Endothelial cell of umbilical vein (primary cell): Measurements from ENCODE around the gene ZFX. TPM values are rescaled to one million over a fixed set of nuclear protein-coding genes. Genes with fewer than 3 reads are reported as not detected.

Experiments
- BruUV-seq: library from RNA; stranded (reverse); fragments of 400-500 nt; replicated peaks from 2 replicates; lab custom pipeline; 2021; lab: Mats Ljungman, UMichigan
- CTCF ChIA-PET: fragments of 300-600, 350-600 bp; sonication (Branson Sonifier 250); formaldehyde crosslinking; loops from one replicate; lab custom pipeline; 2021; ENCODE audit warnings: antibody characterized with exemption, inconsistent platforms; lab: Charles Lee
- POLR2A ChIA-PET: fragments of 300-600, 350-600 bp; sonication (Branson Sonifier 250); formaldehyde crosslinking; loops from one replicate; lab custom pipeline; 2021; ENCODE audit warnings: antibody characterized with exemption, inconsistent platforms; lab: Charles Lee
- DNase-seq: peaks from one replicate; pipeline ENCODE4 v3.0.0-alpha.2; 2011; ENCODE audit warnings: low read depth, low spot score
- FAIRE-seq: peaks from 2 replicates; lab custom pipeline; 2011; peaks lifted over from hg19 to GRCh38; lab: Jason Lieb, UNC
- H2AFZ ChIP-seq: 2 replicates; pipeline ENCODE4 v1.6.0; 2012; ENCODE audit warnings: low read depth, low read length, control low read depth, inconsistent platforms
- H3K27ac ChIP-seq: 2 replicates; pipeline ENCODE4 v1.5.1; 2011; ENCODE audit warnings: low read depth, mild to moderate bottlenecking, control low read depth, low read length, moderate library complexity; ENCODE audit not compliant: insufficient read depth
- H3K27me3 ChIP-seq, 2 experiments: 2 replicates each; pipeline versions ENCODE4 v1.6.0 to v1.6.1; 2011; ENCODE audit warnings: low read length in 2 of 2, mixed read lengths in 1 of 2; ENCODE audit not compliant: control insufficient read depth in 2 of 2, insufficient read depth in 2 of 2
- H3K36me3 ChIP-seq, 2 experiments: 2 replicates in 1 of 2; 3 replicates in 1 of 2; pipeline ENCODE4 v1.5.1; 2011; ENCODE audit warnings: low read length in 2 of 2, mild to moderate bottlenecking in 1 of 2, moderate library complexity in 1 of 2; ENCODE audit not compliant: control insufficient read depth in 2 of 2, insufficient read depth in 2 of 2; ENCODE audit errors: extremely low read depth in 1 of 2
- H3K4me1 ChIP-seq: 3 replicates; pipeline ENCODE4 v1.5.1; 2011; ENCODE audit warnings: mild to moderate bottlenecking, low read length; ENCODE audit not compliant: control insufficient read depth, insufficient read depth; ENCODE audit errors: extremely low read depth
- H3K4me2 ChIP-seq: 2 replicates; pipeline ENCODE4 v1.6.1; 2011; ENCODE audit warnings: low read length, control low read depth, mixed read lengths; ENCODE audit not compliant: insufficient read depth
- H3K4me3 ChIP-seq, 3 experiments: fragments of 200-600 bp in 1 of 3; sonication (generic), shearing (Covaris generic) in 1 of 3; replicated peaks in 1 of 3; 2 replicates each; pipeline ENCODE4 v1.5.1; 2011 to 2016; ENCODE audit warnings: control low read depth in 3 of 3, low read length in 3 of 3, mild to moderate bottlenecking in 2 of 3, inconsistent platforms in 1 of 3, low read depth in 1 of 3, moderate library complexity in 1 of 3; ENCODE audit not compliant: insufficient read depth in 1 of 3
- H3K79me2 ChIP-seq: 2 replicates; pipeline ENCODE4 v1.6.0; 2012; ENCODE audit warnings: low read length, inconsistent platforms; ENCODE audit not compliant: control insufficient read depth, insufficient read depth
- H3K9ac ChIP-seq: replicated peaks from 2 replicates; pipeline ENCODE3; 2011; ENCODE audit warnings: low read length, control low read depth; ENCODE audit not compliant: insufficient read depth; ENCODE audit errors: extremely low read depth
- H3K9me1 ChIP-seq: replicated peaks from 3 replicates; pipeline ENCODE4 v1.6.0; 2011; ENCODE audit warnings: mild to moderate bottlenecking, low read length; ENCODE audit not compliant: control insufficient read depth, insufficient read depth; ENCODE audit errors: extremely low read depth
- H3K9me3 ChIP-seq: replicated peaks from 2 replicates; pipeline ENCODE4 v1.5.1; 2012; ENCODE audit warnings: low read length, inconsistent platforms; ENCODE audit not compliant: control insufficient read depth, insufficient read depth
- H4K20me1 ChIP-seq: replicated peaks from 2 replicates; pipeline ENCODE3; 2011; ENCODE audit warnings: mild to moderate bottlenecking, low read length; ENCODE audit not compliant: control insufficient read depth, insufficient read depth; ENCODE audit errors: extremely low read depth
- EZH2 ChIP-seq: IDR thresholded peaks from 2 replicates; pipeline ENCODE4 v1.6.1; 2012; ENCODE audit warnings: borderline replicate concordance, low read depth, mild to moderate bottlenecking, moderate library complexity, low read length, inconsistent platforms; ENCODE audit not compliant: severe bottlenecking
- FOS ChIP-seq: IDR thresholded peaks from 2 replicates; pipeline ENCODE4 v1.6.1; 2011; ENCODE audit warnings: mild to moderate bottlenecking, low read length, moderate library complexity, borderline replicate concordance; ENCODE audit not compliant: insufficient read depth
- MYC ChIP-seq: IDR thresholded peaks from one replicate; pipeline ENCODE4 v1.6.1; 2011; ENCODE audit warnings: mild to moderate bottlenecking, low read depth, low read length
- POLR2A ChIP-seq: IDR thresholded peaks from 2 replicates; pipeline ENCODE4 v1.6.1; 2012; ENCODE audit warnings: low read depth, mild to moderate bottlenecking, control low read depth, low read length
- POLR2AphosphoS5 ChIP-seq: IDR thresholded peaks from 2 replicates; pipeline ENCODE4 v1.6.1; 2012; ENCODE audit warnings: low read depth, mild to moderate bottlenecking, control low read depth, low read length, moderate library complexity; ENCODE audit not compliant: insufficient read depth
- dilution Hi-C: fragments of 300-500 bp; cut with MboI; formaldehyde crosslinking; loops from one replicate; pipeline ENCODE4 v1.15.0; 2019; ENCODE audit warnings: low sequenced_read_pairs; ENCODE audit not compliant: extremely low pct_ligation_motif_present
- intact Hi-C: fragments of 100-400 bp; cut with micrococcal nuclease; formaldehyde crosslinking; loops from one replicate; pipeline ENCODE4 v1.10.0; 2022
- polyA plus RNA-seq, 4 experiments: library from polyadenylated mRNA; depleted of rRNA in 3 of 4; stranded (reverse) in 3 of 4; unstranded in 1 of 4; fragments of >200 nt; gene quantifications; 2 replicates each; pipeline versions ENCODE4 v1.2.1 to v1.2.3, GENCODE V29; 2011 to 2012; ENCODE audit warnings: missing spikeins in 1 of 4
- total RNA-seq: library from RNA; stranded (reverse); gene quantifications from 2 replicates; pipeline ENCODE4 v1.2.3, GENCODE V29; 2021
- TF ChIP-seq, protein P1 (sequence below): IDR thresholded peaks from 2 replicates; pipeline ENCODE4 v1.6.1; 2011; ENCODE audit not compliant: insufficient read depth, insufficient read length
- TF ChIP-seq, protein P2 (sequence below), 2 donors: IDR thresholded peaks; 1 replicate in 1 of 2; 2 replicates in 1 of 2; pipeline ENCODE4 v1.5.1; 2011; ENCODE audit warnings: low read length in 2 of 2, mild to moderate bottlenecking in 2 of 2, moderate library complexity in 2 of 2, control low read depth in 1 of 2, inconsistent platforms in 1 of 2, low read depth in 1 of 2; ENCODE audit not compliant: insufficient read depth in 1 of 2; ENCODE audit errors: extremely low read depth in 1 of 2

ZFX gene
- total and polyA plus RNA-seq, 2 donors (not counting 3 experiments of a cell fraction or from before 2014, with no cell fraction given), result 11.4 to 34.1 TPM

DNA sequence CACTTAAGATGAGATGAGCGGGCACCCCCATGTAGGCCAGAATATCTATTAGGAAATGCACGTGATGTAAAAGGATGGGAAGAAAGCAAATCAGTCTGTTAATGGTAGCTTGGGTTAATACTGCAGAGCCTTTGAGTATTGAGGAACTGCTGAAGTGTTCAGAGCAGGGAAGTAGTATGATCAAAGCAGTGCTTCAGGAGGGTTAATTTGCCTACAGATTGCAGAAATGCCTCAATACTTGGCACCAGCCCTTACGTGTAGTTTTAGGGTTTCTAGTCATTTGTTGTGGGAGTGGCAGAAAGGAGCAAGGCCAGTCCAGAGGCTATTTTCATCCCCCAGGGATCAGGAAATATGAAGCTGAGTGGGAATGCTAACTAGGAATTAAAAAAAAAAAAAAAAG is 19.7 kb downstream of the ZFX start:
- Histone ChIP-seq H3K79me2 (peaks cover 87% of the 10 kb centered on the region), H3K9me3 (no peaks in the 10 kb centered on the region), H3K36me3 (peaks cover 0 to 2% of the 10 kb centered on the region in 2 experiments), H3K4me3 (no peak overlapping the region), H3K4me1 (no peaks in the 10 kb centered on the region), H3K9me1 (no peaks in the 10 kb centered on the region), H2AFZ (no peak overlapping the region), H3K4me2 (no peak overlapping the region), H3K27ac (no peak overlapping the region), H4K20me1 (no peaks in the 10 kb centered on the region), H3K27me3 (no peaks in the 10 kb centered on the region), H3K9ac (no peak overlapping the region)
- ChIA-PET CTCF (no interaction called here), POLR2A (no interaction called here)
- no peak for FAIRE-seq
- DNase-seq, result no peak
- no peak for TF ChIP-seq FOS
- no peak for TF ChIP-seq POLR2AphosphoS5
- no peak for TF ChIP-seq POLR2A
- no peak for TF ChIP-seq MYC
- no peak for TF ChIP-seq EZH2
- TF ChIP-seq, protein P1, sequence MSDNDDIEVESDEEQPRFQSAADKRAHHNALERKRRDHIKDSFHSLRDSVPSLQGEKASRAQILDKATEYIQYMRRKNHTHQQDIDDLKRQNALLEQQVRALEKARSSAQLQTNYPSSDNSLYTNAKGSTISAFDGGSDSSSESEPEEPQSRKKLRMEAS, result no peak
- TF ChIP-seq, protein P2, sequence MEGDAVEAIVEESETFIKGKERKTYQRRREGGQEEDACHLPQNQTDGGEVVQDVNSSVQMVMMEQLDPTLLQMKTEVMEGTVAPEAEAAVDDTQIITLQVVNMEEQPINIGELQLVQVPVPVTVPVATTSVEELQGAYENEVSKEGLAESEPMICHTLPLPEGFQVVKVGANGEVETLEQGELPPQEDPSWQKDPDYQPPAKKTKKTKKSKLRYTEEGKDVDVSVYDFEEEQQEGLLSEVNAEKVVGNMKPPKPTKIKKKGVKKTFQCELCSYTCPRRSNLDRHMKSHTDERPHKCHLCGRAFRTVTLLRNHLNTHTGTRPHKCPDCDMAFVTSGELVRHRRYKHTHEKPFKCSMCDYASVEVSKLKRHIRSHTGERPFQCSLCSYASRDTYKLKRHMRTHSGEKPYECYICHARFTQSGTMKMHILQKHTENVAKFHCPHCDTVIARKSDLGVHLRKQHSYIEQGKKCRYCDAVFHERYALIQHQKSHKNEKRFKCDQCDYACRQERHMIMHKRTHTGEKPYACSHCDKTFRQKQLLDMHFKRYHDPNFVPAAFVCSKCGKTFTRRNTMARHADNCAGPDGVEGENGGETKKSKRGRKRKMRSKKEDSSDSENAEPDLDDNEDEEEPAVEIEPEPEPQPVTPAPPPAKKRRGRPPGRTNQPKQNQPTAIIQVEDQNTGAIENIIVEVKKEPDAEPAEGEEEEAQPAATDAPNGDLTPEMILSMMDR (IDR thresholded peaks at IDR 0.05; ENCODE audit: extremely low read depth in 1 of 2, insufficient read depth in 1 of 2, low read depth in 1 of 2, low read length in 2 of 2), result no peak
- intact Hi-C loops, result no loop called here
- no TSS peak for BruUV-seq
- dilution Hi-C loops, result no loop called here
